GM19324 (cell line): ENCODE measurements around the gene PTH2R.
"Not testable (repeated sequence)": the region's sequence is repeated elsewhere in the genome, so short reads cannot be mapped to it uniquely, and the experiment has no call there.

Source experiments
- ATAC-seq: cut with Tn5 transposase; IDR thresholded peaks from one replicate; pipeline ENCODE4 v1.9.1; 2021; ENCODE audit warnings: mild to moderate bottlenecking, moderate library complexity; ENCODE audit not compliant: unreplicated experiment, low FRiP score

Gene PTH2R

DNA sequence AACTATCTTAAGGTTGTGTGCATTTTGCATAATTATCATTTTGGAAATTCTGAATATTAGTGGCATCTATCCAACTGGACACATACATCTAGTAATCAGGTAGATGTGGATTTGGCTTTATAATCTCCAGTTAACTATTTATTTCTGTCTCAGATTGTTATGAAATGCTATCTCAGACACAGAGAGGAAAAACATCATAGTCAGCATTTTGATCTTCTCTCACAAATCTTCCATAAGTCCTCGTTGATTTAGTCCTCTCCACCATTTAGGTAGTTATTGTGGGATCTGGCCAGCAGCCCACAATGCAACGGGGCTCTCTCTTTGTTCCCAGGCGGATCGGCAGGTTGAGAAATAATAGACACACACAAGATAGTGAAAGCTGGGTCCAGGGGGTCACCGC is 75.4 kb downstream of the PTH2R start:
- not testable (repeated sequence) for ATAC-seq

DNA sequence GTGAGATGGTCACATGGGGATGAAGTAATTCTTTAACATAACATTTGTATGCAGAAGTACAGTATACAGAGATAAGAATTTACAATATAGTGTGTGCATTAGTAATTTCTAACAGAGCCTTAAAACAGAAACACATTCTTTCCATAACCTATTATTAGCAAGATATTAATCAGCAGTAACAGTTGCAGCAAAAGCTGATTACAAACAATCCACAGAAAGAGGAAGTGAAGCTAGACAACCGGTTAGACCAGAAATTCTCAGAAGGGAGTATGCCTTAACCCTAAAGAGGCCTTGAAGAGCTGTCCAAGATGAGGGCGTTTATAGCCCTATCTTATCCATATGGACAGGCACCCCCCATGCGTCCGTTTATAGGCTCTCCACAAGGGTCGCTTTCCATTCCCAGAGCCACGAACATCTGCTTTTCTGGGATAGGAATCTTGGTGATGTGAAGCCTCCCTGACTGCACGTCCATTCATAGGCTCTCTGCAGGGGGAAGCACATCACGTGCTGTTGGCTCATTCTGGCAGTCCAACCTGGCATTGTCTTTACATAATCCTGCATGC is 75.9 kb downstream of the PTH2R start:
- ATAC-seq: not testable (repeated sequence)

DNA sequence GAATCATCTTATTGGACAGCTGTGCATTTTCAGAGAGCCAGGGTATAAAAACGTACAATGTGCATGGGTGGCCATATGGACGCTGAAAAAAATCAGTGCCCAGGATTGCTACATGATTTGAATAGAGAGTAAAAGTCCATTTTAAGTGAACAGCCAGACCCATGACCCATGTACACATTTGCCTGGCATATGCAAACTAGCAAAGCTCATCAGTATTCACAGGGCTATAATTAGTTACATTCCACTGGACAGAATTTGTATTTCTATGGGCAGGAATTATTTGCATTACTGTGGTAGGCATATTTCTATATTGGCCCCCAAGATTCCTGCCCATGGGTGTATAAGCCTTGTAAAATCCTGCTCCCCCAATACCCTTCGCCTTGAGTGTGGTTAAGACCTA is 78.8 kb downstream of the PTH2R start:
- ATAC-seq: no peak

DNA sequence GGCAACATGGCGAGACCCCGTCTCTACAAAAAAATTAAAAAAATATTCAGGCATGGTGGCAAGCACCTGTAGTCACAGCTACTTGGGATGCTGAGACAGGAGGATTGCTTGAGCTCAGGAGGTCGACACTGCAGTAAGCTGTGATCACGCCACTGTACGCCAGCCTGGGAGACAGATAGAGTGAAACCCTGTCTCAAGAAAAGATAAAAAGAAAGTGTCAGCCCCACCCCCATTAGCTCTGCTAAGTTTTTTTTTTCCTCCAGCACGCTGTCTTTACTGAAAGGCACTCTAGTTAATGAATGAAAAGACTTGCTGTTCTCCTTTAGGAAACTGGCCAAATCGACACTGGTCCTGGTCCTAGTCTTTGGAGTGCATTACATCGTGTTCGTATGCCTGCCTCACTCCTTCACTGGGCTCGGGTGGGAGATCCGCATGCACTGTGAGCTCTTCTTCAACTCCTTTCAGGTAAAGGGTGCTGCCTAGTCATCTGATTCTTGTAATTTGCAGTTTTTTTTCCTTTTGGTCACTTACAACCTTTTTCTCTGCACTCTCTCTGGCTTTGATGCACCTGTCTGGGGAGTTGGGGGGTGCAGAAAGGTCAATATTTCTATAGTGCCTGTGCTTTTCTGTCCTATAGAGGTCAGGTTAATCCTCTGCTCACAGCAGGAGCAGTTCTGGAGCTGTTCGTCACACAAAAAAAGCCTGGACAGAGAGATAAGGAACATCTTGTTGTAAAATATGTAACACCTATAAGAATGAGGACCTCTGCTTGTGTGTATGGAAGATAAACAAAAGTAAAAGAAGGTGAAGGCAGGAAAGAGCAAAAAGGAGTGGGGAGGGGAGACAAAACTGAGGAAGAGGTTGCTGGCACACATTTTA is 82.3 kb downstream of the PTH2R start:
- no peak for ATAC-seq

DNA sequence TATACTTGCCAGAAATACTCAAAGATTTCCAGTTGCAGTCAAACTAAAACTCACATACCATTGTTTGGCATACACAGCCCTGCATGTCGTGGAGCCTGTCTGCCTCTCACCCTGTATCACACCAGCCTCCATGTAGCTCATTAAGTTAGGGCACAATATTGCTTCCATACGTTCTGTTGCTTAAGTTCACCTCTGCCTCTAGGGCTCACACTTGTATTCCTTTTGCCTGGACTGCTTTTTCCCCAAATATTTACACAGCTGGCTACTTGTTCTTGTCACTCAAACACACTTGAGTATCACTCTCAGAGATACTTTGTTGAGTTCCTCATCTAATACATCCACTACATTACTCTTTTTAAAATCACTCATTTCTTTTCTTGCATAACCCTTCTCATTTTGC is 83.1 kb downstream of the PTH2R start:
- no peak for ATAC-seq

DNA sequence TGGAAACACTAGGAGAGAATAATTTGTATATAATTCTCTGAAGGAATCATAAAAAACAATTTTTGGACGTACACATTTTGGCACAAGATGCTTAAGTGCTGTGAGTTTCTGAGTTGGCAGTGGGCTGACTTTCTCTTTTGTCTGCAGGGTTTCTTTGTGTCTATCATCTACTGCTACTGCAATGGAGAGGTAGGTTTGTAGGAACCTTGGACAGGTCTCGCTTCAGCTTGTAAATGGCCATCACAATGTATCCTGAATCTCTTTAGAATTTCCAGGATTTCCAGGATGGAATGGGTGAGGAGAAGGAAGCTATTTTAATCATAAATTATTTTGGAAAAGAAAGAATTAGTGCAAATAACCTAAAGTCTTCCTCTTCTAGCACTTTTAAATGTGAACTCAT is 83.9 kb downstream of the PTH2R start:
- no peak for ATAC-seq

DNA sequence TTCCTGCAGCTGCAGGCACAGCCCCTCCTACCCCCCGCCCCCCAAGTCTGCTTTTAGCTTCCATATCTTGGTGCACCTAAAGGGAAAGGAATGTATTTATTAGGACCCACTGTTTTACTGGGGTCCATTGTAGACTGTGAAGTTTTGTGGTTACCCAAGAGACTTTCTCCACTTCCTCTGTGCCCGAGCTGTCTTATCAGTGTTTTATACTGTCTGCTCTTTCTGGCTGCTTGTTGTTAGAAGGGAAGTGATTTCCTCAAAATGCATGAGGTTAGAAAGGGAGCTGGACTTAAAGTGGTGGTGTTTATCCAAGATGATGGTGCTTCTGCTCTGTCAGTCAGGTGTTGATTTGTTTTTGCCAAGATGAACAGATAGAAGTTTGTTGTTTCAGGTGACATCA is 85.0 kb downstream of the PTH2R start:
- no peak for ATAC-seq

DNA sequence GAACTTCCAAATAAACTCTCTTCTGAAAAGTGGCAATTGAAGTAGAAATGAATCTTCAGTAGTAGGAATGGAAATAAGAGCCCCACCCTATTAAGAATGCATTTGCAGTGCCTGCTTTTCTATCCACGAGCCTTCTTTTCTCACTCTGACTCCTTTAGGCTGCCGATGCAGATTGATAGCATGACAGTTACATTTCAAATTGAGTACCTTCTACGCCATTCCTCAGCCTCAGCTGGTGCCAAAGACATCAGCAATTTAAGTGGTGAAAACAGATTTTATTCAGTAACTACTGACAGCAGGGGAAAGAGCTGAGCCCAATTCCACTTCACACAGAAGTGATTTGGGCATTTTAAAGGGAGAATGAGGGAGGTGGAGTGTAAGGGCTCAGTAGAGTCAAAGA is 85.5 kb downstream of the PTH2R start:
- ATAC-seq: no peak

DNA sequence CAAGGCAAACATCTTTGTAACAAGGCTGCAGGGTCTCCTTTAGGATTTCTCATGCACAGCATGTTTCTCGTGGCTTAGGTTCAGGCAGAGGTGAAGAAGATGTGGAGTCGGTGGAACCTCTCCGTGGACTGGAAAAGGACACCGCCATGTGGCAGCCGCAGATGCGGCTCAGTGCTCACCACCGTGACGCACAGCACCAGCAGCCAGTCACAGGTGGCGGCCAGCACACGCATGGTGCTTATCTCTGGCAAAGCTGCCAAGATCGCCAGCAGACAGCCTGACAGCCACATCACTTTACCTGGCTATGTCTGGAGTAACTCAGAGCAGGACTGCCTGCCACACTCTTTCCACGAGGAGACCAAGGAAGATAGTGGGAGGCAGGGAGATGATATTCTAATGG is 86.6 kb downstream of the PTH2R start:
- no peak for ATAC-seq

DNA sequence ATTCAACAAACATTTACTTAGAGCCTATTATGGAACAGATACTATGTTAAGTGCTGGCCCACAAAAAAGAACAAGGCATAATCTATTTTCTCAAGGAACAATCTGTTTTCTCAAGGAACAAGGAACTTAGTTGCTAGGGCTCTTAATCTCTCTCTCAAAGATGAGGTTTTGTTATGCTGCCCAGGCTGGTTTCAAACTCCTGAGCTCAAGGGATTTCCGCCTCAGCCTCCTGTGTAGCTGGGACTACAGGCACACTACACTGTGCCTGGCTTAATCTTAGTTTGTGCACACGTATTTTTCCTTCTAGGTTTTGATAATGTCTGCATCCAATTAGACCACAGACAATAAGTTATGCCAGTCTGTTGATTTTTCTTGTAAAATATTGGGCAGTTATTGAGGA is 89.5 kb downstream of the PTH2R start:
- ATAC-seq: no peak

DNA sequence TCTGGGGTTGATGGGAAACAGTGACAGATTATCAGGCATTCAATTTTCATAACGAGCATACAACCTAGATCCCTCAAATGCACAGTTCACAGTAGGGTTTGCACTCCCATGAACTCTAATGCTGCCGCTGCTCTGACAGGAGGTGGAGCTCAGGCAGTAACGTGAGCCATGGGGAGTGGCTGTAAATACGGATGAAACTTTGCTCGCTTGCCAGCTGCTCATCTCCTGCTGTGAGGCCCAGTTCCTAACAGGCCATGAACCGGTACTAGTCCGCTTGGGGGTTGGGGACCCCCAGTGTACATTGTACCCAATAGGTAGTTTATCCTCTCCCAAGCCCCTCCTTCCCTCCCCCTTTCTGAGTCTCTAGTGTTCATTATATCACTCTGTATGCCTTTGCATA is 94.6 kb downstream of the PTH2R start:
- no peak for ATAC-seq

DNA sequence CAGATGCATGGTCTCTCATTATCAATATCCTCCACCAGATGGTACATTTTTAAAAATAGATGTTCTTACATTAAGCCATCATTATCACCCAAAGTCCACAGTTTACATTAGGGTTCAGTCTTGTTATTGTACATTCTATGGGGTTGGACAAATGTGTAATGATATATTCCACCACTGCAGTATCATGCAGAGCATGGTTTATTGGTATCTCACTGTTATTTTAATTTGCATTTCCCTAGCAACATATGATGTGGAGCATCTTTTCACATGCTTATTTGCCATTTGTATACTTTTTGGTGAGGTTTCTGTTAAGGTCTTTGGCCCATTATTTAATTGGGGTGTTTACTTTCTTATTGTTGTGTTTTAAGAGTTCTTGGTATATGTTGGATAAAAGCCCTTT is 95.7 kb downstream of the PTH2R start:
- no peak for ATAC-seq

DNA sequence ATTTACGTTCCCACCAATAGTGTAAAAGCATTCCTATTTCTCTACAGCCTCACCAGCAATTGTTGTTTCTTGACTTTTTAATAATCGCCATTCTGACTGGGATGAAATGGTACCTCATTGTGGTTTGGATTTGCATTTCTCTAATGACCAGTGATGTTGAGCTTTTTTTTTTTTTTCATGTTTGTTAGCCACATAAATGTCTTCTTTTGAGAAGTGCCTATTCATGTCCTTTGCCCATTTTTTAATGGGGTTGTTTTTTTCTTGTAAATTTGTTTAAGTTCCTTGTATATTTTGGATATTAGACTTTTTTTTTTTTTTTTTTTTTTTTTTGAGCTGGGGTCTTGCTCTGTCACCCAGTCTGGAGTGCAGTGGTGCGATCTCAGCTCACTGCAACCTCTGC is 98.8 kb downstream of the PTH2R start:
- ATAC-seq: not testable (repeated sequence)

DNA sequence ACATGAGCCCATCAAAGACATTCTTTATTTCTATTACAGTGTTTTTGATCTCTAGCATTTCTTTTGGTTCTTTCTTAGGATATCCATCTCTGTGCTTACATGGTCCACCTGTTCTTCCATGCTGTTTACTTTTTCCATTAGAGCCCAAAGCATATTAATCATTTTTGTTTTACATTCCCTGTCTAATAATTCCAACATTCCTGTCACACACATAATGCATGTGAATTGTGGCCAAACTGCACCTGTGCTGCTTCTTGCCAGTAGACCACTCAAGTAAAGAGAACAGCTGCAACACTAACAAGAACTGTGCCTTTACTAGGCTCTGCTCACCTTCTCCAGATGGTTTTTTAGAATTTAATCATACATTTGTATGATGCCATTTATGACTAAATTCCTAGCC is 103.0 kb downstream of the PTH2R start:
- ATAC-seq: no peak

DNA sequence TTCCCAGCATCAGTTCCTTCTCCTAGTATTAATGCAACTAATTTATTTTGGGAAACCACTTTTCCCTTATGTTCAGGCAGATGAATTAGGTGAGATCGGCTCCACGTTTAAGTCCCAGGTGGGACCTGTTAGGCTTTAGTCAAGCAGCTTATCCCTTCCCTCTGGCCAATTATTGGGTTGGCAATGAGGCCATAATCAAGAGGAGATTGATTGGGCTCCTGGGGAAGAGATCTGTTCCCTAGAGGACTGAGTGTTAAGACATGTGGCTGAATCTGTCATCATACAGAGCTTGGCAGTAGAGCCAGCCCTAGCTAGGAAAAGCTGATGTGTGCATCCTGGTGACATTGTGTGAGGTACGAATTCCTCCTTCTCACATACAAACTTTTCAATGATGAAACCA is 104.4 kb downstream of the PTH2R start:
- ATAC-seq: no peak

DNA sequence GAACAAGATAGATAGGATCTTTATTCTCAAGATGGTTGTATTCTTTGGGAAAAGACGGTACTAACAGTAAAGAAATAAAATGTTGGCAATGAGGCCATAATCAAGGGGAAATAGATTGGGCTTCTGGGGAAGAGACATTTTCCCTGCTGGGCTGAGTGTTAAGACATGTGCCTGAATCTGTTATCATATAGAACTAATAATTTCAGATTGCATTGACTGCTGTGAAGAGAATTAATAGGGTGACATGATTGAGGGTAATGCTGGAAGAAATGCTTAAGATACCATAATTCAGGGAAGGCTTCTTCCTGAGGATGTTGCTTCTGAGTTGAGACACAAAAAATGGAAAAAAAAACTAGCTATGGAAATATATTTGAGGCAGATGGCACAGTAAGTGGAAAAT is 105.0 kb downstream of the PTH2R start:
- ATAC-seq: no peak

DNA sequence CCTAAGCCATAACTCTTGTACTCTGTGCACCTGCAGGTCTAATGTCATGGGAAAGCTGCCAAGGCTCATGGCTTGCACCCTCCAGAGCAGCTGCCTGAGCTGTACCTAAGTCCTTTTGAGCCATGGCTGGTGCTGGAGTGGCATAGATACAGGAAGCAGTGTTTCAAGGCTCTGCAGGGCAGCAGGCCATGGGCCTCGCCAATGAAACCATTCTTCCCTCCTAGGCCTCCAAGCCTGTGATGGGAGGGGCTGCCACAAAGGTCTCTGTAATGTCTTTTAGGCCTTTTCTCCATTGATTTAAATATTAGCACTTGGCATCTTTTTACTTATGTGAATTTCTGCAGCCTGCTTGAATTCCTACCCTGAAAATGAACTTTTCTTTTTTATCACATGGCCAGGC is 108.5 kb downstream of the PTH2R start:
- no peak for ATAC-seq

DNA sequence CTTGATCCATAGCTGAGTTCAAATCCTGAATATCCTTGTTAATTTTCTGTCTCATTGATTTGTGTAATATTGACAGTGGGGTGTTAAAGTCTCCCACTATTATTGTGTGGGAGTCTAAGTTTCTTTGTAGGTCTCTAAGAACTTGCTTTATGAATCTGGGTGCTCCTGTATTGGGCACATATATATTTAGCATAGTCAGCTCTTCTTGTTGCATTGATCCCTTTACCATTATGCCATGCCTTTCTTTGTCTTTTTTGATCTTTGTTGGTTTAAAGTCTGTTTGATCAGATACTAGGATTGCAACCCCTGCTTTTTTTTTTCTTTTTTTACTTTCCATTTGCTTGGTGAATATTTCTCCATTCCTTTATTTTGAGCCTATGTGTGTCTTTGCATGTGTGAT is 116.5 kb downstream of the PTH2R start:
- ATAC-seq: not testable (repeated sequence)

DNA sequence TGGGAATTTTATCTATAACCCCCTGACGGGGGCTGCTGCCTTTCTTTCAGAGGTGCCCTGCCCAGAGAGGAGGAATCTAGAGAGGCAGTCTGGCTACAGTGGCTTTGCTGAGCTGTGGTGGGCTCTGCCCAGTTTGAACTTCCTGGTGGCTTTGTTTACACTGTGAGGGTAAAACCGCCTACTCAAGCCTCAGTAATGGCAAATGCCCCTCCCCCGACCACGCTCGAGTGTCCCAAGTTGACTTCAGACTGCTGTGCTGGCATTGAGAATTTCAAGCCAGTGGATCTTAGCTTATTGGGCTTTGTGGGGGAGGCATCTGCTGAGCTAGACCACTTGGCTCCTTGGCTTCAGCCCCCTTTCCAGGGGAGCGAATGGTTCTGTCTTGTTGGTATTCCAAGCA is 118.6 kb downstream of the PTH2R start:
- not testable (repeated sequence) for ATAC-seq

DNA sequence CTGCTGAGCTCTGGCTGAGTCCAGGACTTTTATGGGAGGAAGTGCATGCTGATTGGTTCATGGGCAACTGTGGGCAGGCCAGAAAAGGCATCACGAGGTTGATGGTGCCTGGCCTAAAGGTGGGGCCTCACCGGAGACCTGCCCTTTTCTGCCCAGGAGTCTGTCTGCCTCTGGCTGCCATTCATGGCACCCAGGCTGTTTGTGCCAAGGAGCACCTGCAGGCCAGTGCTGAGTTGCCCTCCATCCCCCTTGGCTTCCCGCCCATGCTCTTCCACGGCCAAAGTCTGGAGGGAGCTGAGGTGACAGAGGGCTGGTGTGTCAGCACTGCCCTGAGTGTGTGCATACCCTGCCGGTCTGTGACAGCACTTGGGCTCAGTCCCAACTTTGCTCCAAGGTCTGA is 123.2 kb downstream of the PTH2R start:
- no peak for ATAC-seq

DNA sequence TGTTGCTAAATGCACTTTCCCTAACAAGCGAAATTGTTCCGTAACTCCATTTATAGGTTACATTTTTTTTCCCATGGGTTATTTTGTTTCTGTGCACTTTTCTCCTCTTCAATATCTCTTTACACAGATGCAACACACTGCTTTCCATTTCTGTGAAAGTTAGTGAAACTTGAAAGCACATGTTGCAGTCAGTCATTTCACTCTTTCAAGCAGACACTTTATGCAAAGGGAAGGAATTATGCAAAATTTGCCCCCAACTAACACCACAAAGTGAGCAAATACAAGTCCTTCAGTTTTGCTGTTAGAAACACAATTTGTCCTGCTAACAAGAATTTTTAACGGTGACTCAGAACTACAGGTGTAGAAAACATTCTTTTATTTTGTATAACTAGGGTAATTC is 124.8 kb downstream of the PTH2R start:
- ATAC-seq: no peak

DNA sequence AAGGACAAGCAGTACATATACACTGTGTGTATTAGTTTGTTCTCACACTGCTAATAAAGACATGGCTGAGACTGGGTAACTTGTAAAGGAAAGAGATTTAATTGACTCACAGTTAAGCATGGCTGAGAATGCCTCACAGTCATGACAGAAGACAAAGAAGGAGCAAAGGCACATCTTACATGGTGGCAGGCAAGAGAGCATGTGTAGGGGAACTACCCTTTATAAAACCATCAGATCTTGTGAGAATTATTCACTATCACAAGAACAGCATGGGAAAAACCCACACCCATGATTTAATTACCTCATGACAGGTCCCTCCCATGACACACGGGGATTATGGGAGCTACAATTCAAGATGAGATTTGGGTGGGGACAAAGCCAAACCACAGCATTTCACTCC is 129.0 kb downstream of the PTH2R start:
- ATAC-seq: not testable (repeated sequence)
